Ovary (tissue), 3 donors: ENCODE measurements around the gene CCDC149.

Experiments
- CTCF ChIP-seq, 3 donors: fragments of 450-650 bp in 2 of 3; fragments of 200-600 bp in 1 of 3; IDR thresholded peaks; one replicate each; pipeline versions ENCODE4 v1.5.1 to v1.8.0; 2016 to 2022; ENCODE audit warnings: antibody characterized with exemption in 3 of 3, mild to moderate bottlenecking in 1 of 3
- EP300 ChIP-seq: sonication (generic); formaldehyde crosslinking; IDR thresholded peaks from one replicate; pipeline ENCODE4 v1.6.1; 2017; ENCODE audit warnings: antibody characterized with exemption
- POLR2A ChIP-seq: fragments of 450-650 bp; IDR thresholded peaks from one replicate; pipeline ENCODE4 v1.6.1; 2017; ENCODE audit warnings: antibody characterized with exemption, mild to moderate bottlenecking, moderate library complexity
- donor health status: DM: no; HTN: no; CAD: no.

DNA sequence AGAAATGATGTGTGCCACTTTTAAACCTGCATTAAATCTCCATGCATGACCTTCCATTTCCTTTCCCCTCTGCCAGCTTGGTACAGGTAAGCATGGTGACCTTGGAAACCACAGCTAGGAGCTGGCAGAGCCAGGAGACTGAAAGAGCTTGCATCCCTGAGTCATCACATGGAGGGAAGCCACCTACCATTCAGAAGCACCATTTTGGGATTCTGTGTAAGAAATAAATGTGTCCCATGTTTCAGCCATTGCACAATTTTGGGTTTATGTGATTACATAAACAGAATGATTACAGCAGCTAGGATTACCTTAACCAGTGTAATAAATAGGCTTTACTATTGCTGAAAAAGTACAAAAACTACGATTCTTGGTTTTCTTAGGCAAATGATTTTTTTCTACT, 17.3 kb upstream of the CCDC149 start:
- no peak for TF ChIP-seq EP300
- no peak for TF ChIP-seq CTCF (IDR thresholded peaks at IDR 0.05)
- TF ChIP-seq POLR2A: no peak
